ENCODE measurements around the gene PTPRM. TPM values are rescaled to one million over a fixed set of nuclear protein-coding genes. Genes with fewer than 3 reads are reported as not detected.

Gene PTPRM
- total RNA-seq, 1 experiment from 2014 or later: 14.5 TPM

GRCh38 chr18:8041526-8042111 is 474.5 kb downstream of the PTPRM start:
- Histone ChIP-seq H3K9me2 (ENCODE audit: insufficient read depth) (no peaks in the 10 kb centered on the region), H2AFZ (ENCODE audit: low read depth, low read length, poor library complexity, severe bottlenecking) (no peak overlapping the region), H3K9ac (ENCODE audit: low read length) (no peak overlapping the region), H3K9me3 (ENCODE audit: control insufficient read depth in 1 of 2, insufficient read depth in 1 of 2, low read depth in 1 of 2, low read length in 2 of 2) (no peaks in the 10 kb centered on the region), H3K79me2 (ENCODE audit: insufficient read depth, low read length) (no peaks in the 10 kb centered on the region), H4K20me1 (ENCODE audit: insufficient read depth) (no peaks in the 10 kb centered on the region), H3K4me3 (replicated peaks in 1 of 2; ENCODE audit: low read depth in 1 of 2, low read length in 2 of 2) (no peak overlapping the region), H3K27me3 (ENCODE audit: insufficient read depth, low read length) (no peaks in the 10 kb centered on the region), H3K36me3 (ENCODE audit: control insufficient read depth in 1 of 2, insufficient read depth in 2 of 2, low read length in 2 of 2) (no peaks in the 10 kb centered on the region), H3K27ac (ENCODE audit: low read depth, low read length) (no peak overlapping the region), H3K4me1 (ENCODE audit: control insufficient read depth in 1 of 2, insufficient read depth in 2 of 2, low read length in 2 of 2) (peaks cover 0 to 15% of the 10 kb centered on the region in 2 experiments; a peak in 1 of 4 replicates), H3K4me2 (ENCODE audit: low read length) (no peak overlapping the region)
- intact Hi-C loops (cut with micrococcal nuclease): no loop called here
- ChIA-PET POLR2A (no interaction called here), RAD21 (ENCODE audit: low non-redundant PET in 1 of 2, low total read pairs in 2 of 2, uncharacterized antibody in 2 of 2, unreplicated experiment in 2 of 2) (no interaction called here), CTCF (no interaction called here)
- ATAC-seq: no peak
- DNase-seq (ENCODE audit: low read depth, low spot score): no peak
- TF ChIP-seq REST (IDR thresholded peaks at IDR 0.05; ENCODE audit: low read depth) (no peak), ATF3 (IDR thresholded peaks at IDR 0.05) (no peak), FOSL1 (IDR thresholded peaks at IDR 0.05; ENCODE audit: low read depth) (no peak), CBX3 (IDR thresholded peaks at IDR 0.05; ENCODE audit: low read depth) (no peak), SIN3A (IDR thresholded peaks at IDR 0.05; ENCODE audit: low read depth) (no peak), RAD21 (IDR thresholded peaks at IDR 0.05; ENCODE audit: low read depth) (no peak), ZNF274 (IDR thresholded peaks at IDR 0.05; ENCODE audit: low read depth, low read length) (no peak), POLR2A (IDR thresholded peaks at IDR 0.05; ENCODE audit: borderline replicate concordance, extremely low read depth, insufficient read depth, insufficient read length) (no peak), CEBPB (IDR thresholded peaks at IDR 0.05; ENCODE audit: low read depth) (no peak), JUND (IDR thresholded peaks at IDR 0.05) (no peak), CTCF (IDR thresholded peaks at IDR 0.05 in 2 of 3, conservative IDR thresholded peaks at IDR 0.05 in 1 of 3; ENCODE audit: borderline replicate concordance in 1 of 3, insufficient read depth in 1 of 3, low read depth in 2 of 3, low read length in 2 of 3) (no peak), ZFX (IDR thresholded peaks at IDR 0.05) (no peak), MAX (IDR thresholded peaks at IDR 0.05) (no peak), YY1 (IDR thresholded peaks at IDR 0.05; ENCODE audit: extremely low read depth, insufficient replicate concordance, low read depth, low read length) (no peak), SP1 (IDR thresholded peaks at IDR 0.05; ENCODE audit: low read depth) (no peak), SRF (IDR thresholded peaks at IDR 0.05; ENCODE audit: low read depth) (no peak)
- BruUV-seq (replicated peaks): no TSS peak

Measured in HCT116 (cell line).